HG03342 (cell line): ENCODE data around the gene PER3.
A peak's percentile ranks its signal among the peaks of the same experiment; 100 is the strongest.

ENCODE experiments used
- ATAC-seq: cut with Tn5 transposase; IDR thresholded peaks from one replicate; pipeline ENCODE4 v1.9.1; 2021; ENCODE audit warnings: mild to moderate bottlenecking, moderate library complexity; ENCODE audit not compliant: unreplicated experiment

Gene PER3

DNA sequence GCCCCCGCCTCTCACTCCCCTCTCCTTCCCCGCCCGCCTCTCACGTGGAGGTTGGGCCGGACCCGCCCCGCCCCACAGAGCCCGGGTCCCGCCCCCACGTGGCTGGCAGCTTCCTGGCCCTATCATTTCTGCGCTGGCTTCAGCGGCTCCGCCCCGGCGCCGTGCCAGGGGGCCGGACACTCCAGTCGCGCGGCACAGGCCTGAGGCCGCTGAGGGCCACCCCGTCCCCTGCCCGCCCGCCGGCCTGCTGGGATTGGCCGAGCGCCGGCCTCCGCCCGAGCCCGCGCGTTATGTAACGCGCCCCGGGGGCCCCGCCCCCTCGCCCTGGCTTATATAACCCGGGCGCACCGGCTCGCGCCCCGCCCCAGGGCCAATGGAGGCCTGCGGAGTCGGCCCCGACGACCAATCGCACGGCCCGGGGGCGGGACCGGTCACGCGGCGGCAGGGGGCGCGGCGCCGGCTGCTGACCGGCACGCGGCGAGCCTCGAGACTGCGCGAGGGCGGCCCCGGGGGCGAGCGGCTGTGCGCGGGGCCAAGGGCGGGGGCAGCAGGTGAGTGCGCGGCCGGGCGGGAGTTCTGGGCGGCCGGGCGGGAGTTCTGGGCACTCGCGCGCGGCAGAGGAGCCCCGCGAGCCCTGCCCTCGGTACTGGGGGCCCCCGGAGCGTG is at the start of gene PER3:
TSS of gene PER3 (plus strand) at position 466 of the 666 bp plus-strand sequence. CDS start 587 bp downstream, outside the sequence.
- peak; percentile 80 for ATAC-seq

DNA sequence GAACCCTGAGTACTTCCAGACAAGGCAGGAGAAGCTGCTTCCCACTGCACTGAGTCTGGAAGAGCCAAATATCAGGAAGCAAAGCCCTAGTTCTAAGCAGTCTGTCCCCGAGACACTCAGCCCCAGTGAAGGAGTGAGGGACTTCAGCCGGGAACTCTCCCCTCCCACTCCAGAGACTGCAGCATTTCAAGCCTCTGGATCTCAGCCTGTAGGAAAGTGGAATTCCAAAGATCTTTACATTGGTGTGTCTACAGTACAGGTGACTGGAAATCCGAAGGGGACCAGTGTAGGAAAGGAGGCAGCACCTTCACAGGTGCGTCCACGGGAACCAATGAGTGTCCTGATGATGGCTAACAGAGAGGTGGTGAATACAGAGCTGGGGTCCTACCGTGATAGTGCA is 46.0 kb upstream of the PER3 start:
- ATAC-seq: no peak

GRCh38 chr1:7743346-7743745 is 40.7 kb upstream of the PER3 start:
- no peak for ATAC-seq

DNA sequence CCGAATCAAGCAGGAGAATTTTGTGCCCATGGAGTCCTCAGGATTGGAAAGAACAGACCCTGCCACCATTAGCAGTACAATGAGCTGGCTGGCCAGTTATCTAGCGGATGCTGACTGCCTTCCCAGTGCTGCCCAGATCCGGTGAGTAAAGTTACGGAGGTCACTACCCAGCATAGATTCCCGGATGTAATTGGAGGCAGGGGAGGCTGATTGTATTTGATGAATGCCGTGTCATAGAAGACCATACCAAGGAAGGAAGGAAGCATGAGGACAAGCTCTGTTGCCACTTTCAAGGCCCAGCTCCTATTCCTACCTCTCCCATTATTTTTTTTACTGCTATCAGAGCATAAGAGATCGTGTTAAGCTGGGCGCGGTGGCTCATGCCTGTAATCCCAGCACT is 39.2 kb upstream of the PER3 start:
- ATAC-seq: no peak

DNA sequence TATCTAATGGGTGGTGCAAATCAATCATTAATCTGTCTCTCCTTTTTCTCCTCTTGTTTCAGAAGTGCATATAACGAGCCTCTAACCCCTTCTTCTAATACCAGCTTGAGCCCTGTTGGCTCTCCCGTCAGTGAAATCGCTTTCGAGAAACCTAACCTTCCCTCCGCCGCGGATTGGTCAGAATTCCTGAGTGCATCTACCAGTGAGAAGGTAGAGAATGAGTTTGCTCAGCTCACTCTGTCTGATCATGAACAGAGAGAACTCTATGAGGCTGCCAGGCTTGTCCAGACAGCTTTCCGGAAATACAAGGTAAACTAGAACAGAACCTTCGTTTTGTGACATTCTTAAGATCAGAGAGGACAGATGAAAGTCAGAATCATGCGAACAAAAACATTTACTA is 38.3 kb upstream of the PER3 start:
- no peak for ATAC-seq

GRCh38 chr1:7747605-7748004 is 36.5 kb upstream of the PER3 start:
- no peak for ATAC-seq

DNA sequence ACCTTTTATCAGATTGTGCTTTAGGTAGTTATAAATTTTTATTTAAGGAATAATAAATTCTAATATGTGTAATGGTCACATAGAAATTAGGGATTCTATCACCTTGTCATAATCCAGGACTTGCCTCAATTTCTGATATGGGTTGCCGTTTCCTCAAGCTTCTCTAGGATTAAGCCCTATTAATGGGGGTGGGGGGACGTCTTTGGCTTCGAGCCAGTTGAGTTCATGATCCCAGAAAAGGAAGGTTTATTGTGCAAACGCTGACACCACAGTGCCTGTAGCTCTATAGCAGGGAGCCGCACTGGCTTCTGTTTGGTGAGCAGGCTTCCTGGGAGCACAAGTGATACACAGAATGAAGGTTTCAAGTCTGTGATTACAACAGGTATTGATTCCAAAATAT is 35.0 kb upstream of the PER3 start:
- ATAC-seq: no peak

DNA sequence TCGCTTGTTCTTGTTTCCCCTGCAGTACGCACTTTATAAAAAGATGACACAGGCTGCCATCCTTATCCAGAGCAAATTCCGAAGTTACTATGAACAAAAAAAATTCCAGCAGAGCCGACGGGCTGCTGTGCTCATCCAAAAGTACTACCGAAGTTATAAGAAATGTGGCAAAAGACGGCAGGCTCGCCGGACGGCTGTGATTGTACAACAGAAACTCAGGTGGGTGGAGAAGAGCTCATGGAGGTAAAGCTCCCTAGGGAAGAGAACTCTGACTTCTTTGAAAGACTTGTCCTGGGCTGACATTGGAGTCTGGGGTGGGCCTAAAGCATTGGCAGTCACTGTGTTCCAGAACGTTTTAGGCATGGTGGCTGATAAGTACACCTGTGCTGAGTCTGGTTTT is 32.9 kb upstream of the PER3 start:
- no peak for ATAC-seq

DNA sequence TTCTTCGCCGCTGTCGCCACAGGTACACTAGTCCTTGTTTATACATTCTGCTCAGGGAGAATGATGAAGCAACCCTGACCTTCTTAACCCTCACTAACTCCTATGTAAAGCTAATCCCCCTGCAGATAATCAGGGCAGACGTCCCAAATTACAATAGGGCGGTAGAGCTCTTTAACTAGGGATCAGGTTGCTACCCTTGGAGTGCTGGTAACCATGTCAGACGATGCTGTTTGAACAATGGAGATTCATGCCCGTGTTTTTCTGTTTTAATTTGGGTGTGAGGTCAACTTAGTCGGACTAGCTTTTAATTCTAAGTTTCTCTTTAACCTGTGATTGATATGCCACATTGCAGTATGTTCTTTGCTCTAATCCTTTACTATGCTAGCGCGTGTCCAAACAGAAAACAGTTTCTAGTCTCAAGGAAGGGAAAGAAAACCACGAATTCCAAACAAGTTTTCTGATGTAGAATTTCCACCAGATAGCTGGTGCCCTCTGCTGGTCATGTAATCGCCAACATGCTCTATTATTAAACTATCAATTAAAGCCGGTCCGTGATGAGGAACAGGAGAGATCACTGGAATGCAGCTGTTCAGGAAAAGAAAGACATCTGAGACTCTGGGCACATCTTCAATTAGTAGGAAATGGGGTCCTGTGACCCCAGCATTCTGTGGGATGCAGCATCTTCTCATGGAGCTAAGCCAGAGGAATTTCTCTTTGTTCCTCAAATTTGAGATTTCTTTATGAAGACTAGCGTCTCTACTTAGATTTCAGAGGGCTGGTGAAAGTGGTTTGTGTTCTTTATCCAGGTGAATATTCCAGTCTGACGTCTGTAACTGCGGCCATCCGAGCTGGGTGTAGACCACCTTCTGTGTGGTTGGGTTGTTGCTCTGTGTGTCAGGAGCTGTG is 31.3 kb upstream of the PER3 start:
- ATAC-seq: no peak

- no peak for ATAC-seq
These were observed 30.4 kb upstream of the PER3 start for GRCh38 chr1:7753641-7754040.

- no peak for ATAC-seq
These were observed 29.9 kb upstream of the PER3 start for GRCh38 chr1:7754234-7754633.

DNA sequence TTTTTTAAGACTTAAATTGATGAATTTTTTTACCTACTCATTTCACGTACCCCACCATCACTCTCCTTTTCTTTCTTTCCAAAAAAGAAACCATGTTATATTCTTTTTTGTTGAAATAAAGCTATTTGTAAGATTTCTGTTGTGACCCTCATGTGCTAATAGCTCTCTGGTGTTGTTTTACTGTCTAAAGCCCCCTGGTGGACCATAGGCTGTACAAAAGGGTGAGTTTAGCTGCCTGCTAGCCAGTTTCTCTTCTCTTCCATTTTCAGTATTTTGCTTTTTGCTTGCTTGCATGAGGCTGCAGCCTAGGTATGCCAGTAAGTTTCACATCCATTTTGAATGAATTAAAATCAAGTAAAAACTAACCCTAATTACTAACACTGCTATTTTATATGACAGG is 28.6 kb upstream of the PER3 start:
- no peak for ATAC-seq

GRCh38 chr1:7760245-7760644 is 23.8 kb upstream of the PER3 start:
- ATAC-seq: no peak

DNA sequence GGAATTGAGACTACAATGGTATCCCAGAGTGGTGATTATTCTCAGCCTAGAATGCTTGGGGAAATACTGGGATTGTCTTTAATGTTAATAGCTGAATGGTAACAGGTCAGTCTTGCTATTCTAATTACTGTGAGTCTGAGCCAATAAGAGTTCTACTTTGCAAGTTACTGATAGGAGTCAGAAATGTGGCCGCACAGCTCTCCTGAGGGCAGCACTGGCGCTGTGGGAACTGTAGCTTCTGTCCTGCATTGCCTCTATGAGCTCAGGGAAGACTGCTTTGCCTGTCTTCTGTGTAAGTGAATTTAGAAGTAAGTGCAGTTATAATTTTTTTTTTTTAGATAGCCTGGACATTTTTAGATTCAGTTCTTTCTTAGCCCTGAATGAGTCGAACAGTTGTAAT is 23.0 kb upstream of the PER3 start:
- ATAC-seq: no peak

DNA sequence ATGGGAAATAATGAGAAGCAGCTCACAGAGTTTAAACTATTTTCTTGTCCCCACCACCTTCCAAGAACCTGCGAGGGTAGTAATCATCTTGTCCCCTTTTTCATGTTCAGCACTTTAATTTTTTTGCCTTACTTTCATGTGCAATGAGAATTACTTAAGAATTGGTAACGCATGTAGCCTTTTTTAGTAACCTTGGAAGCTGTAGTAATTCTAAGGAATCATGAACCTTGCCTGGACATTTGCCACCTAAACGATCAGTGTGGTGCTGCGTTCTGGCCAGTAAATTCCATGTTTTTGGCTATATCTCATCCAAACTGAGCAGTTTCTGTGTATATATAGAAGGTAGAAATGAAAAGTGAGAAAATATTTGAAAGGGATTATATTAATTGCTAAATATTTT is 16.9 kb upstream of the PER3 start:
- ATAC-seq: no peak

DNA sequence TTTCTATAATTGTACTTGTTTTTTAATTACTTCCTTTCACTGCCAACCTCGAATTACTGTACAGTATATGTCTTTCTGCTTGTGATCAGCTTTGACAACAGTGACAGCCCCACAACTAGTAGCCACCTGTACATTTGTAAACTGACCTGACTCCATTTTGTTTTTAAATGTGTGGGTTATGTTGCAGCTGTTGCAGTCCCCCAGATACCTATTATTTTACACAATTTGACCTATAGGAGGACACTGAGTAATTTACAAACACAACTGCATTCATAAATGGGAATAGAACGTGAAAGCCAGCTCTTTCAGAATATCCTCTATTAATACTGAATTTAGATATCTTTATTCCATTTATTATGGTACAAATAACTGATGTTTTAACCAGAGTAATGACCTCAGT is 15.5 kb upstream of the PER3 start:
- ATAC-seq: no peak

DNA sequence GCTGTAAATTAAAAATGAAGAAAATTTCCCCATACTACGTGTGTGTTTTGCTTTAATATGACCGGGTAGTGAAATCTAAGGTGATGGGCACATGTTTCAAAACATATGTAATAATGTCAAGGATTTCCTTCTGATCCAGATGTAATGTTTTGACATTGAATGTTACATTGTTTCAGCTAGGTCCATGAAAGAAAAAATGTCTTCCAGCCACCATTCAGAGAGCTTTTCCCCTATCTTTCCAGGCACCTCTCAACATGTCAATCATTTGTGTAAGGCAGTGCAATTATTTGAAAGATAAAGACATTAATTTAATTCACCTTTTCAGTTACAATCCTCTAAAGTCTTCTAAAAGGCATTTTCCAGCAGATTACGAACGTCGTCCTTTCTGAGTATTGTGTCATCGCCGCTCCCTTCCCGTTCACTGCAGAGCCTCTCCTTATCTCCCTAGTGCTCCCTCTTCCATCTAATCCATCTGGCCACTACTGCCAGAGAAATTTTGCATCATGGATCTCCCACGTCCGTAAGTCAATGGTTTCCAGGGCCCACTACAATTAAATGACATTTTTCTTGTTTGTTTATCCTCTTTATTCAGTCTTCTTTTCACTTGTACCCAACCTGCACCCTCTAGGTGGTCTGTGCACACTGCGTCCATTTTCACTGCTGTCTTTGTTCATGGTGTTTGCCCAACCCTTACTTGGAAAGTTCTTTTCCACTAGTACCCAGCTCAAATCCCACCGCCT is 14.2 kb upstream of the PER3 start:
- no peak for ATAC-seq

GRCh38 chr1:7770669-7770996 is 13.5 kb upstream of the PER3 start:
- no peak for ATAC-seq

- ATAC-seq: peak; percentile 85
These were observed 12.9 kb upstream of the PER3 start, which contains the start of gene VAMP3 for GRCh38 chr1:7770997-7771822. VAMP3 (plus strand) TSS chr1:7771296; CDS start chr1:7771384, 88 bp downstream.

DNA sequence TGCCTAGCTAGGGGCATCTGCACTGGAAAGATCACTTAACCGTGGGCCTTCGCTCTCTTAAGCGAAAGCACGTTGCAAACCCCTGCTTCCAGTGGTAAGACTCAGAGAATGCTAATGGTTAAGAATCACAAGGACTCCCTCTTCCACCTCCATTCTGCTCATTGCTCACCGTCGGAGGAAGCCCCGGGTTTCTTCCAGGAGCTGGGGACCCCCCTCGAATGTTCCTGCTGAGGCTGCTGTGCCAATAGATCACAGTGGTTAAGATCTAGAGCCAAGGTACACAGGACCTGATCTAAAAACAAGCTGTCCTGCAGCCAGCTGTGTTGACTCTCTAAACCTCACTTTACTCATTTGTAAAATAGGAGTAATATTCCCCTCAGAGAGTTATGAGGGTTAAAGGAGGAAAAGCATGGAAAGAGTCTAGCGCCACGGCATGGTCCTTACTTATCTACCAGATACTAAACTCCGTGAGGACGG is 12.2 kb upstream of the PER3 start:
- ATAC-seq: peak; percentile 9

DNA sequence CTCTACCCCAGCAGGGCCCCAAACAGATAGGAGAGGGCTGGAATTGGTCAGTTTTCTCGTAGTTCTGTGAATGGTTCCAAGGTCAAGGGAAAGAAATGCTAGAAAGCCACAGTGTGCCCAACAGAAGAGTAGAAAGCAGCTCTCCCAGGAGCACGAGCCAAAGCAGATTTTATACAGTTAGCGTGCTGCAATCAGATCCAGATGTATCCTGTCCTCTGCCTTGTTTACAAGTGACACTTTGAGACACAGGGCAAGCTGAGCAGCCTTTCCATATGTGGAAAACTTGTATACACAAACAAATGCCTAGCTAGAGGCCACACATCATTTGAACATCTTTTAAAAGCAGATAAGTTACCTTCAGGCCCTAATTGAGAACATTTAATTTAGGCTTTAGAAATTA is 6.5 kb upstream of the PER3 start:
- ATAC-seq: no peak
